OCI-M1 (cell line): ENCODE results near the gene NRXN2.

Experiments used
- DNase-seq: peaks from one replicate; lab custom pipeline; 2025; lab: John Stamatoyannopoulos, UW

Gene NRXN2

GRCh38 chr11:64759131-64759721 is 36.2 kb upstream of the NRXN2 start:
- no peak for DNase-seq

- DNase-seq, result no peak
Measured at GRCh38 chr11:64758330-64759079, 35.5 kb upstream of the NRXN2 start.

GRCh38 chr11:64757549-64758329 is 34.7 kb upstream of the NRXN2 start:
- DNase-seq, result no peak

- DNase-seq, result no peak
Measured at GRCh38 chr11:64755681-64756361, 32.8 kb upstream of the NRXN2 start.

- no peak for DNase-seq
Measured at GRCh38 chr11:64754919-64755662, 32.1 kb upstream of the NRXN2 start.

- DNase-seq, result peak; percentile 47
Measured at GRCh38 chr11:64754124-64754918, 31.3 kb upstream of the NRXN2 start.

- no peak for DNase-seq
Measured at GRCh38 chr11:64753380-64754123, 30.6 kb upstream of the NRXN2 start.

GRCh38 chr11:64753019-64753379 is 30.0 kb upstream of the NRXN2 start:
- no peak for DNase-seq

- no peak for DNase-seq
Measured at GRCh38 chr11:64752175-64752970, 29.4 kb upstream of the NRXN2 start.

- no peak for DNase-seq
Measured at GRCh38 chr11:64751580-64751979, 28.6 kb upstream of the NRXN2 start.

- no peak for DNase-seq
Measured at GRCh38 chr11:64751136-64751535, 28.1 kb upstream of the NRXN2 start.

- peak; percentile 28 for DNase-seq
Measured at GRCh38 chr11:64750361-64751054, 27.5 kb upstream of the NRXN2 start.

GRCh38 chr11:64747961-64748665 is 25.1 kb upstream of the NRXN2 start:
- no peak for DNase-seq

- no peak for DNase-seq
Measured at GRCh38 chr11:64746486-64746885, 23.5 kb upstream of the NRXN2 start.

GRCh38 chr11:64745521-64746328 is 22.7 kb upstream of the NRXN2 start:
- DNase-seq, result peak; percentile 86

- peak; percentile 78 for DNase-seq
Measured at GRCh38 chr11:64745189-64745520, 22.2 kb upstream of the NRXN2 start.

- DNase-seq, result no peak
Measured at GRCh38 chr11:64744544-64745188, 21.7 kb upstream of the NRXN2 start.
